GM12874 (cell line): Measurements from ENCODE around the gene ZDHHC6.

Experiments
- CTCF ChIP-seq: IDR thresholded peaks from 2 replicates; pipeline ENCODE4 v1.5.1; 2011; ENCODE audit warnings: low read depth, mild to moderate bottlenecking, control low read depth, low read length, moderate library complexity; ENCODE audit not compliant: insufficient read depth

Gene ZDHHC6

GRCh38 chr10:112385201-112385600 is 61.5 kb downstream of the ZDHHC6 start:
- no peak for TF ChIP-seq CTCF

- TF ChIP-seq CTCF = no peak
Measured at GRCh38 chr10:112384141-112384540, 62.6 kb downstream of the ZDHHC6 start.

DNA sequence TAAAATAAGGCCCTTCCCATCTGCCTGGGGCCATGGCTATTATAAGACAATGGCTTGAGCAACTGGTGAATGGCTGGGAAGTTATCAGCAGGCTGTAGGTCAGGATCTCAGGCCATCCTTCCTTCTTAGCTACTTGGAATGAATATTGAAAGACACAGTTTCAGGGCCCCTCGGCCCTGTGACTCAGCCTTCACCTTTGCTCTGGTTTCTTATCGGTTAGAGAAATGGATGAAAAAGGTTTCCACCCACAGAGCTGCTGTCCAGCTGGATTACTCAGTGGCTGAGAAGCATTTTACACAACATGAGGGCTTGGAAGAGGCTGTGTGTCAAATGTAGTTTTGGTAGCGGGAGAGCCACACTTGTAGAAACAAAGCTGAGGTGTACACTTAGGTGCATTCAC is 63.4 kb downstream of the ZDHHC6 start:
- TF ChIP-seq CTCF = no peak

GRCh38 chr10:112382515-112383235 is 64.0 kb downstream of the ZDHHC6 start:
- TF ChIP-seq CTCF = no peak
